Vein endothelial cell (primary cell): ENCODE data around the gene IRAK3. TPM values are rescaled to one million over a fixed set of nuclear protein-coding genes. Genes with fewer than 3 reads are reported as not detected.

Experiments used
- total RNA-seq: library from RNA; depleted of rRNA; stranded (reverse); fragments of >200 nt; gene quantifications from 2 replicates; pipeline ENCODE4 v1.2.3, GENCODE V29; 2012

IRAK3 gene
- 9.8 and 11.6 TPM in 2 replicates for total RNA-seq

GRCh38 chr12:66188584-66189485, at the start of gene IRAK3:
IRAK3 (plus strand) TSS chr12:66189214; CDS start chr12:66189300, 86 bp downstream.

GRCh38 chr12:66169221-66170170, 19.5 kb upstream of the IRAK3 start, which contains the start of gene TMBIM4:
TMBIM4 (minus strand) TSS chr12:66169996; CDS start chr12:66169951, 45 bp downstream.

GRCh38 chr12:66301944-66302826, 113.2 kb downstream of the IRAK3 start, which contains the start of gene HELB:
HELB (plus strand) TSS chr12:66302493; CDS start chr12:66302604, 111 bp downstream.

Other genes with a start within 250 kb of the IRAK3 start
- 3.3 and 5.9 TPM in 2 replicates for gene LLPH, start 58.5 kb upstream of the IRAK3 start, total RNA-seq
- gene TMBIM4, start 19.2 kb upstream of the IRAK3 start, total RNA-seq = 103 and 117 TPM in 2 replicates
- gene HELB, start 113.3 kb downstream of the IRAK3 start, total RNA-seq = 1.6 and 2.6 TPM in 2 replicates